HepG2 (cell line): ENCODE results near the gene TMEM141. TPM values are rescaled to one million over a fixed set of nuclear protein-coding genes. Genes with fewer than 3 reads are reported as not detected.
A peak's percentile ranks its signal among the peaks of the same experiment; 100 is the strongest.

Experiments used
- ATAC-seq: fragments of 200-7000 bp; cut with Tn5 transposase; 3 replicates; pipeline ENCODE4 v1.9.1; 2020; ENCODE audit warnings: mild to moderate bottlenecking, moderate library complexity
- BruUV-seq: library from RNA; stranded (reverse); fragments of 400-500 nt; replicated peaks from 2 replicates; lab custom pipeline; 2021; lab: Mats Ljungman, UMichigan
- CTCF ChIA-PET: fragments of 300-600 bp; formaldehyde crosslinking; extraction: SDS; loops from one replicate; lab custom pipeline; 2021; ENCODE audit warnings: low total read pairs, inconsistent platforms, low intra/inter-chr PET ratio; lab: Yijun Ruan, JAX
- POLR2A ChIA-PET: fragments of 350-600 bp; sonication (Branson Sonifier 250); formaldehyde crosslinking; loops from one replicate; lab custom pipeline; 2020; ENCODE audit warnings: antibody characterized with exemption, inconsistent platforms; lab: Yijun Ruan, JAX
- DNase-seq: peaks from one replicate; pipeline ENCODE4 v3.0.0-alpha.2; 2015; ENCODE audit warnings: low spot score
- FAIRE-seq: peaks from 3 replicates; lab custom pipeline; 2011; peaks lifted over from hg19 to GRCh38; lab: Jason Lieb, UNC
- H2AFZ ChIP-seq: one replicate; pipeline ENCODE4 v1.6.1; 2011; ENCODE audit warnings: low read length, inconsistent platforms
- H3K27ac ChIP-seq: fragments of 300-600 bp; 3 replicates; pipeline ENCODE4 v1.8.0; 2011; ENCODE audit warnings: mixed run types, mild to moderate bottlenecking, mixed read lengths, low read length, inconsistent platforms; ENCODE audit not compliant: insufficient read depth; ENCODE audit errors: extremely low read length
- H3K27me3 ChIP-seq, 2 experiments: fragments of 200-600 bp in 1 of 2; 2 replicates in 1 of 2; 3 replicates in 1 of 2; pipeline versions ENCODE4 v1.6.0 to v1.8.0; 2011; ENCODE audit warnings: low read length in 2 of 2, mild to moderate bottlenecking in 2 of 2, moderate library complexity in 2 of 2, inconsistent platforms in 1 of 2; ENCODE audit not compliant: insufficient read depth in 2 of 2, control insufficient read depth in 1 of 2
- H3K36me3 ChIP-seq, 2 experiments: fragments of 200-600 bp in 1 of 2; replicated peaks in 1 of 2; 2 replicates in 1 of 2; 3 replicates in 1 of 2; pipeline versions ENCODE4 v1.5.1 to v1.8.0; 2011; ENCODE audit warnings: low read length in 2 of 2, inconsistent platforms in 1 of 2; ENCODE audit not compliant: insufficient read depth in 2 of 2, control insufficient read depth in 1 of 2
- H3K4me1 ChIP-seq: 2 replicates; pipeline ENCODE4 v1.5.1; 2012; ENCODE audit warnings: low read length, inconsistent platforms; ENCODE audit not compliant: insufficient read depth
- H3K4me2 ChIP-seq: 2 replicates; pipeline ENCODE4 v1.6.0; 2011; ENCODE audit warnings: low read depth, low read length, inconsistent platforms
- H3K4me3 ChIP-seq, 3 experiments: fragments of 200-600 bp in 1 of 3; sonication (generic), shearing (Covaris generic) in 1 of 3; replicated peaks in 1 of 3; 2 replicates each; pipeline ENCODE4 v1.5.1; 2011 to 2016; ENCODE audit warnings: low read length in 3 of 3, inconsistent platforms in 2 of 3, low read depth in 2 of 3, mild to moderate bottlenecking in 2 of 3, control low read depth in 1 of 3, mixed read lengths in 1 of 3; ENCODE audit not compliant: insufficient read depth in 1 of 3
- H3K79me2 ChIP-seq: one replicate; pipeline ENCODE4 v1.6.1; 2011; ENCODE audit warnings: low read length, inconsistent platforms; ENCODE audit not compliant: insufficient read depth
- H3K9ac ChIP-seq: 2 replicates; pipeline ENCODE4 v1.6.0; 2011; ENCODE audit warnings: mild to moderate bottlenecking, low read depth, low read length, inconsistent platforms; ENCODE audit not compliant: insufficient read depth
- H3K9me3 ChIP-seq: 2 replicates; pipeline ENCODE4 v1.5.1; 2012; ENCODE audit warnings: mild to moderate bottlenecking, low read length
- H4K20me1 ChIP-seq: 2 replicates; pipeline ENCODE4 v1.6.0; 2011; ENCODE audit warnings: inconsistent platforms, mild to moderate bottlenecking, low read length, moderate library complexity; ENCODE audit not compliant: insufficient read depth
- AGO2 ChIP-seq: fragments of 200-400 bp; formaldehyde crosslinking; optimal IDR thresholded peaks from 2 replicates; pipeline ENCODE3; 2017; ENCODE audit warnings: mild to moderate bottlenecking, low read depth, low read length, moderate library complexity
- LRRFIP1 ChIP-seq: sonication (generic); formaldehyde crosslinking; conservative IDR thresholded peaks from 2 replicates; pipeline ENCODE4 v1.4.0; 2020; ENCODE audit warnings: missing genetic modification reagents
- RBFOX2 ChIP-seq: fragments of 200-400 bp; formaldehyde crosslinking; IDR thresholded peaks from 2 replicates; pipeline ENCODE4 v1.6.1; 2017; ENCODE audit warnings: low read depth, mild to moderate bottlenecking, low read length
- RBM22 ChIP-seq: fragments of 200-400 bp; formaldehyde crosslinking; optimal IDR thresholded peaks from 2 replicates; pipeline ENCODE3; 2017; ENCODE audit warnings: mild to moderate bottlenecking, low read length, moderate library complexity
- TOPORS ChIP-seq: sonication (generic); formaldehyde crosslinking; IDR thresholded peaks from 2 replicates; pipeline ENCODE4 v1.8.0; 2023; ENCODE audit warnings: mild to moderate bottlenecking, missing genetic modification reagents
- ZBTB42 ChIP-seq: sonication (generic); formaldehyde crosslinking; IDR thresholded peaks from 2 replicates; pipeline ENCODE4 v1.5.0; 2020; ENCODE audit warnings: mild to moderate bottlenecking, missing genetic modification reagents
- ZHX1 ChIP-seq: sonication (generic); formaldehyde crosslinking; IDR thresholded peaks from 2 replicates; pipeline ENCODE4 v1.8.1; 2022; ENCODE audit warnings: low read depth, mild to moderate bottlenecking, missing genetic modification reagents
- WGBS: methylation state at CpG from one replicate; pipeline ENCODE4 v1.1.6; 2017; ENCODE audit warnings: low lambda C conversion rate; 5-methylcytosine and 5-hydroxymethylcytosine counted together
- in situ Hi-C: cut with HindIII; loops from 2 replicates; pipeline ENCODE4 v1.10.0; 2017; ENCODE audit warnings: low pct_unique_long_range_greater_than_20kb; ENCODE audit not compliant: extremely low pct_ligation_motif_present
- intact Hi-C: fragments of 100-400 bp; cut with micrococcal nuclease; formaldehyde crosslinking; loops from one replicate; pipeline ENCODE4 v1.10.0; 2022; ENCODE audit not compliant: unreplicated experiment
- polyA plus RNA-seq, 8 experiments: library from polyadenylated mRNA; depleted of rRNA in 3 of 8; stranded (reverse) in 7 of 8; unstranded in 1 of 8; fragments of >200 nt; fragmentation: Illumina TruSeq in 4 of 8; extraction: Trizol in 4 of 8; gene quantifications; 2 replicates each; pipeline versions ENCODE4 v1.2.1 to v1.2.3, GENCODE V29; 2011 to 2016; ENCODE audit warnings: low read depth in 4 of 8, missing spikeins in 1 of 8, mixed read lengths in 1 of 8; ENCODE audit not compliant: insufficient read depth in 1 of 8
- total RNA-seq, 5 experiments: library from RNA; depleted of rRNA; stranded (reverse); fragments of >200 nt; fragmentation: Illumina TruSeq; extraction: Trizol; gene quantifications; 2 replicates each; pipeline ENCODE4 v1.2.3, GENCODE V29; 2016; ENCODE audit warnings: low read depth in 1 of 5

TMEM141 gene
- total and polyA plus RNA-seq, 2 of the 13 experiments (the other 11 are each of a cell fraction or from before 2014, with no cell fraction given) = 81.0 to 202 TPM

GRCh38 chr9:136820971-136821825 lies 30.1 kb downstream of the TMEM141 start:
- H3K9ac ChIP-seq = no peak overlapping the region
- no peak for ATAC-seq
- CTCF ChIA-PET = no interaction called here
- no peaks in the 10 kb centered on the region for H3K27me3 ChIP-seq
- H2AFZ ChIP-seq = no peak overlapping the region
- intact Hi-C loops (no loop called here), in situ Hi-C loops (no loop called here)
- WGBS = 98% methylated on average over 49 of the region's 83 CpGs
- peaks cover 20 to 38% of the 10 kb centered on the region in 2 experiments; a peak in 4 of 5 replicates for H3K36me3 ChIP-seq
- no peak overlapping the region for H3K4me3 ChIP-seq
- no peak overlapping the region for H3K4me2 ChIP-seq
- peaks cover 17% of the 10 kb centered on the region for H3K79me2 ChIP-seq
- BruUV-seq = no TSS peak
- H4K20me1 ChIP-seq = no peaks in the 10 kb centered on the region
- TF ChIP-seq AGO2 (peak; percentile 52), TOPORS (CRISPR knock-in tag) (no peak), ZBTB42 (CRISPR knock-in tag) (no peak), ZHX1 (CRISPR knock-in tag) (0 out of 2 replicates have a peak, but pooled peaks have one; percentile 27), RBFOX2 (0 out of 2 replicates have a peak, but pooled peaks have one; percentile 56), RBM22 (peak; percentile 36), LRRFIP1 (CRISPR knock-in tag) (no peak)
- TF ChIP-seq, all 625 proteins: peak for 4
- POLR2A ChIA-PET = no interaction called here
- no peak for DNase-seq
- H3K27ac ChIP-seq = no peak overlapping the region
- no peak for FAIRE-seq
- H3K9me3 ChIP-seq = no peaks in the 10 kb centered on the region
- H3K4me1 ChIP-seq = peaks cover 14% of the 10 kb centered on the region
